HG03439 (cell line): ENCODE data around the gene SAE1.
"Not testable (repeated sequence)": the region's sequence is repeated elsewhere in the genome, so short reads cannot be mapped to it uniquely, and the experiment has no call there.

Source experiments
- ATAC-seq: cut with Tn5 transposase; IDR thresholded peaks from one replicate; pipeline ENCODE4 v1.9.1; 2021; ENCODE audit warnings: mild to moderate bottlenecking, moderate library complexity; ENCODE audit not compliant: unreplicated experiment

Gene SAE1

GRCh38 chr19:47130589-47131227 lies at the start of gene SAE1:
SAE1 (plus strand) TSS chr19:47130835; CDS start chr19:47130931, 96 bp downstream.
- peak; percentile 86 for ATAC-seq

GRCh38 chr19:47081095-47081494 lies 49.5 kb upstream of the SAE1 start:
- ATAC-seq, result no peak

- ATAC-seq, result no peak
These were observed 48.1 kb upstream of the SAE1 start for GRCh38 chr19:47082493-47082892.

GRCh38 chr19:47084879-47085439 lies 45.7 kb upstream of the SAE1 start:
- no peak for ATAC-seq

- no peak for ATAC-seq
These were observed 44.4 kb upstream of the SAE1 start for GRCh38 chr19:47086280-47086679.

GRCh38 chr19:47089767-47090350 lies 40.8 kb upstream of the SAE1 start:
- ATAC-seq, result no peak

GRCh38 chr19:47093254-47093653 lies 37.4 kb upstream of the SAE1 start:
- no peak for ATAC-seq

GRCh38 chr19:47093841-47094240 lies 36.8 kb upstream of the SAE1 start:
- ATAC-seq, result peak; percentile 59

GRCh38 chr19:47094557-47095475 lies 35.8 kb upstream of the SAE1 start:
- no peak for ATAC-seq

GRCh38 chr19:47095476-47096099 lies 35.0 kb upstream of the SAE1 start:
- no peak for ATAC-seq

GRCh38 chr19:47096100-47096704 lies 34.4 kb upstream of the SAE1 start:
- ATAC-seq, result no peak

GRCh38 chr19:47096721-47097120 lies 33.9 kb upstream of the SAE1 start:
- no peak for ATAC-seq

GRCh38 chr19:47097396-47098201 lies 33.0 kb upstream of the SAE1 start:
- ATAC-seq, result no peak

GRCh38 chr19:47098608-47099007 lies 32.0 kb upstream of the SAE1 start:
- no peak for ATAC-seq

GRCh38 chr19:47099576-47100050 lies 31.0 kb upstream of the SAE1 start:
- no peak for ATAC-seq

GRCh38 chr19:47100290-47100689 lies 30.3 kb upstream of the SAE1 start:
- ATAC-seq, result no peak

- ATAC-seq, result not testable (repeated sequence)
These were observed 29.5 kb upstream of the SAE1 start for GRCh38 chr19:47101116-47101515.

GRCh38 chr19:47102346-47103060 lies 28.1 kb upstream of the SAE1 start:
- ATAC-seq, result no peak

- no peak for ATAC-seq
These were observed 26.0 kb upstream of the SAE1 start for GRCh38 chr19:47104680-47105079.
